Measurements from ENCODE around the gene PIK3C3.

GRCh38 chr18:41933778-41934177 lies 21.3 kb upstream of the PIK3C3 start:
- TF ChIP-seq CTCF (IDR thresholded peaks at IDR 0.05), result no peak
- no peak for TF ChIP-seq EP300 (IDR thresholded peaks at IDR 0.05)
- TF ChIP-seq POLR2AphosphoS5 (IDR thresholded peaks at IDR 0.05), result no peak
- TF ChIP-seq POLR2A (IDR thresholded peaks at IDR 0.05), result no peak

All from upper lobe of left lung (tissue), 4 donors.